Measurements from ENCODE around the gene NIP7.

NIP7 gene

GRCh38 chr16:69384974-69385373, 45.4 kb downstream of the NIP7 start:
- DNase-seq (ENCODE audit: low read depth in 1 of 2, low spot score in 1 of 2) = no peak

- DNase-seq (ENCODE audit: low read depth in 1 of 2, low spot score in 1 of 2) = no peak
These were observed 47.0 kb downstream of the NIP7 start for GRCh38 chr16:69386596-69386995.
